K562 (cell line): ENCODE results near the gene CRYBG3. TPM values are rescaled to one million over a fixed set of nuclear protein-coding genes. Genes with fewer than 3 reads are reported as not detected.
A peak's percentile ranks its signal among the peaks of the same experiment; 100 is the strongest.

ENCODE experiments used
- ATAC-seq: fragments of 200-7000 bp; cut with Tn5 transposase; 3 replicates; pipeline ENCODE4 v1.9.1; 2020; ENCODE audit warnings: moderate library complexity
- BruUV-seq: library from RNA; stranded (reverse); fragments of 400-500 nt; replicated peaks from 2 replicates; lab custom pipeline; 2021; lab: Mats Ljungman, UMichigan
- CTCF ChIA-PET: fragments of 300-600 bp; formaldehyde crosslinking; extraction: SDS; loops from one replicate; lab custom pipeline; 2021; ENCODE audit warnings: low intra/inter-chr PET ratio; lab: Yijun Ruan, JAX
- POLR2A ChIA-PET: fragments of 300-600, 350-650 bp; sonication (Branson Sonifier 250); formaldehyde crosslinking; extraction: SDS; loops from one replicate; lab custom pipeline; 2021; ENCODE audit warnings: antibody characterized with exemption, inconsistent platforms; lab: Yijun Ruan, JAX
- DNase-seq, 4 experiments: peaks; one replicate each; pipeline versions ENCODE4 v3.0.0 to v3.0.0-alpha.2; 2011 to 2018; ENCODE audit warnings: low spot score in 3 of 4, mixed read lengths in 3 of 4; ENCODE audit errors: extremely low read depth in 1 of 4
- FAIRE-seq: peaks from 2 replicates; lab custom pipeline; 2011; peaks lifted over from hg19 to GRCh38; lab: Jason Lieb, UNC
- H2AFZ ChIP-seq: 2 replicates; pipeline ENCODE4 v1.6.0; 2011; ENCODE audit warnings: low read depth, low read length, control low read depth, inconsistent platforms
- H3K27ac ChIP-seq: fragments of 200-600 bp; 3 replicates; pipeline ENCODE4 v1.8.0; 2011; ENCODE audit warnings: low read depth, mild to moderate bottlenecking, control low read depth, inconsistent platforms, low read length, moderate library complexity, mixed read lengths; ENCODE audit errors: extremely low read depth
- H3K27me3 ChIP-seq, 2 experiments: fragments of 300-600 bp in 1 of 2; 2 replicates in 1 of 2; 3 replicates in 1 of 2; pipeline versions ENCODE4 v1.6.0 to v1.8.0; 2011; ENCODE audit warnings: inconsistent platforms in 2 of 2, low read length in 2 of 2, mild to moderate bottlenecking in 1 of 2, mixed read lengths in 1 of 2, moderate library complexity in 1 of 2; ENCODE audit not compliant: control insufficient read depth in 2 of 2, insufficient read depth in 2 of 2
- H3K36me3 ChIP-seq: fragments of 300-600 bp; 3 replicates; pipeline ENCODE4 v1.8.0; 2011; ENCODE audit warnings: mild to moderate bottlenecking, low read length, inconsistent platforms; ENCODE audit not compliant: control insufficient read depth, insufficient read depth
- H3K4me1 ChIP-seq, 2 experiments: fragments of 200-600 bp in 1 of 2; replicated peaks in 1 of 2; 2 replicates in 1 of 2; 3 replicates in 1 of 2; pipeline versions ENCODE4 v1.5.1 to v1.8.0; 2011; ENCODE audit warnings: inconsistent platforms in 2 of 2, low read length in 2 of 2, mild to moderate bottlenecking in 1 of 2, mixed read lengths in 1 of 2, moderate library complexity in 1 of 2; ENCODE audit not compliant: control insufficient read depth in 2 of 2, insufficient read depth in 2 of 2
- H3K4me2 ChIP-seq: 2 replicates; pipeline ENCODE4 v1.6.1; 2011; ENCODE audit warnings: low read length, control low read depth, inconsistent platforms, mixed read lengths; ENCODE audit not compliant: insufficient read depth
- H3K4me3 ChIP-seq: fragments of 200-600 bp; sonication (generic), shearing (Covaris generic); 2 replicates; pipeline ENCODE4 v1.5.1; 2016; ENCODE audit warnings: control low read depth, inconsistent platforms
- H3K79me2 ChIP-seq: fragments of 200-600 bp; 3 replicates; pipeline ENCODE4 v1.8.0; 2011; ENCODE audit warnings: low read length, inconsistent platforms; ENCODE audit not compliant: control insufficient read depth, insufficient read depth
- H3K9ac ChIP-seq, 2 experiments: 2 replicates each; pipeline versions ENCODE4 v1.6.0 to v1.6.1; 2011; ENCODE audit warnings: low read depth in 2 of 2, low read length in 2 of 2, control low read depth in 1 of 2, inconsistent platforms in 1 of 2, mild to moderate bottlenecking in 1 of 2, mixed read lengths in 1 of 2; ENCODE audit not compliant: insufficient read depth in 1 of 2
- H3K9me1 ChIP-seq: one replicate; pipeline ENCODE4 v1.6.0; 2011; ENCODE audit warnings: inconsistent platforms, mild to moderate bottlenecking, low read length, moderate library complexity; ENCODE audit not compliant: control insufficient read depth, insufficient read depth
- H3K9me3 ChIP-seq: replicated peaks from 2 replicates; pipeline ENCODE4 v1.5.1; 2011; ENCODE audit warnings: low read depth, low read length, inconsistent platforms; ENCODE audit not compliant: control insufficient read depth, insufficient read depth
- H4K20me1 ChIP-seq: replicated peaks from 2 replicates; pipeline ENCODE4 v1.6.1; 2011; ENCODE audit warnings: low read length, inconsistent platforms, mixed read lengths; ENCODE audit not compliant: control insufficient read depth, insufficient read depth
- ATF7 ChIP-seq: fragments of 450-650 bp; IDR thresholded peaks from 2 replicates; pipeline ENCODE4 v1.7.1; 2014; ENCODE audit warnings: mild to moderate bottlenecking, moderate library complexity
- BRF2 ChIP-seq: IDR thresholded peaks from 3 replicates; pipeline ENCODE4 v1.6.1; 2011; ENCODE audit warnings: borderline replicate concordance, mild to moderate bottlenecking; ENCODE audit not compliant: insufficient read length, insufficient read depth
- ETV1 ChIP-seq: fragments of 450-650 bp; conservative IDR thresholded peaks from 2 replicates; pipeline ENCODE4 v1.6.1; 2016; ENCODE audit warnings: missing genetic modification characterization, control low read depth, low read depth, missing compliant biosample characterization
- RCOR1 ChIP-seq, 2 experiments: IDR thresholded peaks; 2 replicates each; pipeline ENCODE4 v1.6.1; 2012; ENCODE audit warnings: low read depth in 2 of 2, low read length in 2 of 2, borderline replicate concordance in 1 of 2, improper control_type of control experiment in 1 of 2
- SAFB ChIP-seq: fragments of 200-400 bp; formaldehyde crosslinking; IDR thresholded peaks from 2 replicates; pipeline ENCODE4 v1.6.1; 2017; ENCODE audit warnings: low read depth, low read length, borderline replicate concordance
- ZNF134 ChIP-seq: fragments of 250-450 bp; sonication (Bioruptor Pico); conservative IDR thresholded peaks from 2 replicates; pipeline ENCODE4 v1.4.0; 2020
- ZNF239 ChIP-seq: fragments of 250-450 bp; sonication (Bioruptor Pico); IDR thresholded peaks from 2 replicates; pipeline ENCODE4 v1.4.0; 2020; ENCODE audit warnings: mild to moderate bottlenecking
- WGBS: fragments of 100-300 bp; shearing (Covaris generic); methylation state at CpG from one replicate; pipeline ENCODE4 v1.1.6; 2016; ENCODE audit warnings: low coverage, mixed read lengths; ENCODE audit not compliant: insufficient coverage; ENCODE audit errors: missing lambda C conversion rate; 5-methylcytosine and 5-hydroxymethylcytosine counted together
- in situ Hi-C: fragments of 300-500 bp; cut with MboI; formaldehyde crosslinking; loops from 4 replicates; pipeline ENCODE4 v1.15.0; 2018; ENCODE audit warnings: inconsistent platforms, mixed read lengths
- intact Hi-C: fragments of 100-400 bp; cut with micrococcal nuclease; formaldehyde crosslinking; loops from 2 replicates; pipeline ENCODE4 v1.14.2; 2022
- polyA plus RNA-seq, 8 experiments: library from polyadenylated mRNA; depleted of rRNA in 4 of 8; stranded (reverse) in 5 of 8; unstranded in 3 of 8; fragments of >200 nt; fragmentation: Nextera tagmentation in 2 of 8; fragmentation: Illumina TruSeq in 1 of 8; extraction: Ambion mirVana in 2 of 8; extraction: Trizol in 1 of 8; gene quantifications; 2 replicates each; pipeline versions ENCODE4 v1.2.1 to v1.2.3, GENCODE V29; 2011 to 2014; ENCODE audit warnings: inconsistent platforms in 1 of 8, missing spikeins in 1 of 8
- total RNA-seq, 7 experiments: library from RNA; depleted of rRNA in 6 of 7; stranded (reverse); fragments of >200 nt in 6 of 7; fragmentation: Illumina TruSeq in 2 of 7; extraction: Trizol in 2 of 7; gene quantifications; 2 replicates each; pipeline versions ENCODE4 v1.2.1 to v1.2.3, GENCODE V29; 2011 to 2021; ENCODE audit warnings: low replicate concordance in 1 of 7
- TF ChIP-seq, protein P1 (sequence below): fragments of 250-450 bp; sonication (Bioruptor Pico); IDR thresholded peaks from 2 replicates; pipeline ENCODE4 v1.8.0; 2021; ENCODE audit warnings: borderline replicate concordance, mild to moderate bottlenecking, moderate library complexity; ENCODE audit not compliant: poor library complexity, severe bottlenecking
- TF ChIP-seq, protein P2 (sequence below), 2 experiments: fragments of 450-650 bp; formaldehyde crosslinking in 1 of 2; IDR thresholded peaks; 2 replicates each; pipeline versions ENCODE4 v1.4.0 to v1.6.1; 2014 to 2020; ENCODE audit warnings: mild to moderate bottlenecking in 2 of 2, borderline replicate concordance in 1 of 2, low read depth in 1 of 2
- TF ChIP-seq, protein P3 (sequence below): fragments of 450-650 bp; formaldehyde crosslinking; IDR thresholded peaks from 2 replicates; pipeline ENCODE4 v1.4.0; 2020; ENCODE audit warnings: mild to moderate bottlenecking

CRYBG3 gene
- total and polyA plus RNA-seq, 9 of the 15 experiments (the other 6 are each of a cell fraction or from before 2014, with no cell fraction given): 0.08 to 0.72 (median 0.18) TPM

- no peaks in the 10 kb centered on the region for H3K9me1 ChIP-seq
- peak overlapping the region; percentile 28 for H3K4me2 ChIP-seq
- no peaks in the 10 kb centered on the region for H3K36me3 ChIP-seq
- ATAC-seq: peak; percentile 98
- no peak overlapping the region for H3K4me3 ChIP-seq
- H3K79me2 ChIP-seq: no peaks in the 10 kb centered on the region
- no peaks in the 10 kb centered on the region for H3K9me3 ChIP-seq
- peak overlapping the region; percentile 57; the same call in 1 of the 3 replicates for H3K27ac ChIP-seq
- ChIA-PET CTCF (no interaction called here), POLR2A (interaction anchor here (0.5 to 1.6 kb wide), 3 partner anchors 25 to 43 kb away, joined by 3 to 5 read pairs (median 5); no protein-coding TSS in a partner anchor)
- H3K9ac ChIP-seq: no peak overlapping the region
- peak; percentile 94 for FAIRE-seq
- peak overlapping the region; percentile 54 for H2AFZ ChIP-seq
- in situ Hi-C loops (no loop called here), intact Hi-C loops (loop anchor here (5.0 kb wide), 1 partner anchor 61 kb away; the partner anchor contains the start of gene RIOX2)
- H4K20me1 ChIP-seq: no peaks in the 10 kb centered on the region
- 2% methylated on average over 3 of the region's 3 CpGs for WGBS
- peaks cover 0 to 10% of the 10 kb centered on the region in 2 experiments; a peak in 2 of 5 replicates for H3K4me1 ChIP-seq
- no peaks in the 10 kb centered on the region for H3K27me3 ChIP-seq
- BruUV-seq: no TSS peak
- DNase-seq: peak; percentile 40 to 73 (median 53)
- peak; percentile 40; the same call in 1 of the 2 replicates for TF ChIP-seq ATF7
- TF ChIP-seq, protein P1, sequence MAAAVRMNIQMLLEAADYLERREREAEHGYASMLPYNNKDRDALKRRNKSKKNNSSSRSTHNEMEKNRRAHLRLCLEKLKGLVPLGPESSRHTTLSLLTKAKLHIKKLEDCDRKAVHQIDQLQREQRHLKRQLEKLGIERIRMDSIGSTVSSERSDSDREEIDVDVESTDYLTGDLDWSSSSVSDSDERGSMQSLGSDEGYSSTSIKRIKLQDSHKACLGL (CRISPR knock-in tag): no peak
- TF ChIP-seq, protein P2, sequence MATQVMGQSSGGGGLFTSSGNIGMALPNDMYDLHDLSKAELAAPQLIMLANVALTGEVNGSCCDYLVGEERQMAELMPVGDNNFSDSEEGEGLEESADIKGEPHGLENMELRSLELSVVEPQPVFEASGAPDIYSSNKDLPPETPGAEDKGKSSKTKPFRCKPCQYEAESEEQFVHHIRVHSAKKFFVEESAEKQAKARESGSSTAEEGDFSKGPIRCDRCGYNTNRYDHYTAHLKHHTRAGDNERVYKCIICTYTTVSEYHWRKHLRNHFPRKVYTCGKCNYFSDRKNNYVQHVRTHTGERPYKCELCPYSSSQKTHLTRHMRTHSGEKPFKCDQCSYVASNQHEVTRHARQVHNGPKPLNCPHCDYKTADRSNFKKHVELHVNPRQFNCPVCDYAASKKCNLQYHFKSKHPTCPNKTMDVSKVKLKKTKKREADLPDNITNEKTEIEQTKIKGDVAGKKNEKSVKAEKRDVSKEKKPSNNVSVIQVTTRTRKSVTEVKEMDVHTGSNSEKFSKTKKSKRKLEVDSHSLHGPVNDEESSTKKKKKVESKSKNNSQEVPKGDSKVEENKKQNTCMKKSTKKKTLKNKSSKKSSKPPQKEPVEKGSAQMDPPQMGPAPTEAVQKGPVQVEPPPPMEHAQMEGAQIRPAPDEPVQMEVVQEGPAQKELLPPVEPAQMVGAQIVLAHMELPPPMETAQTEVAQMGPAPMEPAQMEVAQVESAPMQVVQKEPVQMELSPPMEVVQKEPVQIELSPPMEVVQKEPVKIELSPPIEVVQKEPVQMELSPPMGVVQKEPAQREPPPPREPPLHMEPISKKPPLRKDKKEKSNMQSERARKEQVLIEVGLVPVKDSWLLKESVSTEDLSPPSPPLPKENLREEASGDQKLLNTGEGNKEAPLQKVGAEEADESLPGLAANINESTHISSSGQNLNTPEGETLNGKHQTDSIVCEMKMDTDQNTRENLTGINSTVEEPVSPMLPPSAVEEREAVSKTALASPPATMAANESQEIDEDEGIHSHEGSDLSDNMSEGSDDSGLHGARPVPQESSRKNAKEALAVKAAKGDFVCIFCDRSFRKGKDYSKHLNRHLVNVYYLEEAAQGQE (IDR thresholded peaks at IDR 0.05; ENCODE audit: borderline replicate concordance): no peak
- TF ChIP-seq, protein P2 (CRISPR knock-in tag; IDR thresholded peaks at IDR 0.05; ENCODE audit: low read depth): no peak
- peak; percentile 64 to 99; a peak in 3 of 4 replicates for TF ChIP-seq RCOR1 (IDR thresholded peaks at IDR 0.05; ENCODE audit: borderline replicate concordance in 1 of 2, low read depth in 2 of 2, low read length in 2 of 2)
- TF ChIP-seq SAFB: no peak
- TF ChIP-seq BRF2: no peak
- no peak for TF ChIP-seq ZNF134 (CRISPR knock-in tag)
- peak; percentile 47; the same call in 1 of the 2 replicates for TF ChIP-seq ETV1 (tag)
- no peak for TF ChIP-seq ZNF239
- TF ChIP-seq, protein P3, sequence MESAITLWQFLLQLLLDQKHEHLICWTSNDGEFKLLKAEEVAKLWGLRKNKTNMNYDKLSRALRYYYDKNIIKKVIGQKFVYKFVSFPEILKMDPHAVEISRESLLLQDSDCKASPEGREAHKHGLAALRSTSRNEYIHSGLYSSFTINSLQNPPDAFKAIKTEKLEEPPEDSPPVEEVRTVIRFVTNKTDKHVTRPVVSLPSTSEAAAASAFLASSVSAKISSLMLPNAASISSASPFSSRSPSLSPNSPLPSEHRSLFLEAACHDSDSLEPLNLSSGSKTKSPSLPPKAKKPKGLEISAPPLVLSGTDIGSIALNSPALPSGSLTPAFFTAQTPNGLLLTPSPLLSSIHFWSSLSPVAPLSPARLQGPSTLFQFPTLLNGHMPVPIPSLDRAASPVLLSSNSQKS (CRISPR knock-in tag): no peak
Measured at GRCh38 chr3:97910931-97911351, 89.1 kb downstream of the CRYBG3 start.
